HFF-Myc (cell line): ENCODE data around the gene INCA1.

Experiments
- DNase-seq: peaks from one replicate; pipeline ENCODE4 v3.0.0-alpha.2; 2011; ENCODE audit warnings: low read depth; ENCODE audit errors: extremely low read depth
- H3K4me3 ChIP-seq: replicated peaks from 2 replicates; pipeline ENCODE4 v1.5.1; 2011; ENCODE audit warnings: low read depth, mild to moderate bottlenecking, control low read depth, low read length
- CTCF ChIP-seq: IDR thresholded peaks from 2 replicates; pipeline ENCODE4 v1.5.1; 2012; ENCODE audit warnings: mild to moderate bottlenecking, low read depth, low read length, control low read depth; ENCODE audit errors: missing control alignments

Gene INCA1

GRCh38 chr17:4997302-4998026 lies at the start of gene INCA1, which contains the start of gene KIF1C:
TSS of gene INCA1 (minus strand) at chr17:4997522. CDS start at chr17:4994437, 3,085 bp downstream.
TSS of gene KIF1C (plus strand) at chr17:4997950. CDS start at chr17:5000247, 2,297 bp downstream.
- peak within 1 kb of the TSS; percentile 94 for H3K4me3 ChIP-seq
- TF ChIP-seq CTCF, result no peak
- peak; percentile 36 for DNase-seq

GRCh38 chr17:5045496-5045895 lies 48.2 kb upstream of the INCA1 start:
- no peak overlapping the region for H3K4me3 ChIP-seq
- no peak for TF ChIP-seq CTCF
- DNase-seq, result no peak

- TF ChIP-seq CTCF, result no peak
- H3K4me3 ChIP-seq, result no peak overlapping the region
- DNase-seq, result no peak
Observed at GRCh38 chr17:5044630-5045029, 47.3 kb upstream of the INCA1 start.

GRCh38 chr17:5043524-5043923 lies 46.2 kb upstream of the INCA1 start:
- no peak overlapping the region for H3K4me3 ChIP-seq
- TF ChIP-seq CTCF, result no peak
- no peak for DNase-seq

GRCh38 chr17:5042157-5043022 lies 45.1 kb upstream of the INCA1 start:
- H3K4me3 ChIP-seq, result no peak overlapping the region
- no peak for DNase-seq
- TF ChIP-seq CTCF, result no peak

GRCh38 chr17:5035315-5035714 lies 38.0 kb upstream of the INCA1 start, which contains the start of gene SLC52A1:
TSS of gene SLC52A1 (minus strand) at chr17:5035426. CDS start at chr17:5034606, 820 bp downstream.
- no peak for TF ChIP-seq CTCF
- DNase-seq, result no peak
- H3K4me3 ChIP-seq, result peak within 1 kb of the TSS; percentile 19; the same call in 1 of the 2 replicates
